GM19240 (cell line): Measurements from ENCODE around the gene SAG.

Experiments used
- DNase-seq: peaks from one replicate; pipeline ENCODE4 v3.0.0; 2011; ENCODE audit warnings: low spot score; ENCODE audit not compliant: insufficient read length

SAG gene

GRCh38 chr2:233307565-233307964 is at the start of gene SAG:
Gene SAG (plus strand): TSS chr2:233307816. CDS start chr2:233309190, 1,374 bp downstream.
- no peak for DNase-seq

GRCh38 chr2:233258211-233258610 is 49.4 kb upstream of the SAG start:
- no peak for DNase-seq

GRCh38 chr2:233259730-233260129 is 47.9 kb upstream of the SAG start:
- DNase-seq, result no peak

- DNase-seq, result no peak
These were observed 47.0 kb upstream of the SAG start for GRCh38 chr2:233260661-233261060.

GRCh38 chr2:233261819-233262555 is 45.6 kb upstream of the SAG start:
- DNase-seq, result no peak

GRCh38 chr2:233262562-233262961 is 45.1 kb upstream of the SAG start:
- DNase-seq, result no peak

GRCh38 chr2:233263045-233263570 is 44.5 kb upstream of the SAG start:
- DNase-seq, result no peak

GRCh38 chr2:233264667-233265066 is 42.9 kb upstream of the SAG start:
- no peak for DNase-seq

- DNase-seq, result no peak
These were observed 41.7 kb upstream of the SAG start for GRCh38 chr2:233265899-233266431.

GRCh38 chr2:233266481-233266880 is 41.1 kb upstream of the SAG start:
- DNase-seq, result no peak

GRCh38 chr2:233267516-233268245 is 39.9 kb upstream of the SAG start:
- peak; percentile 21 for DNase-seq

GRCh38 chr2:233270366-233270765 is 37.2 kb upstream of the SAG start:
- DNase-seq, result no peak

- no peak for DNase-seq
These were observed 36.7 kb upstream of the SAG start for GRCh38 chr2:233270951-233271350.

GRCh38 chr2:233271693-233272092 is 35.9 kb upstream of the SAG start:
- no peak for DNase-seq

- no peak for DNase-seq
These were observed 34.5 kb upstream of the SAG start for GRCh38 chr2:233273120-233273519.

GRCh38 chr2:233275223-233275622 is 32.4 kb upstream of the SAG start:
- no peak for DNase-seq

- DNase-seq, result no peak
These were observed 28.7 kb upstream of the SAG start for GRCh38 chr2:233278921-233279320.

- DNase-seq, result no peak
These were observed 27.4 kb upstream of the SAG start for GRCh38 chr2:233280114-233280693.

GRCh38 chr2:233281553-233281952 is 26.1 kb upstream of the SAG start:
- no peak for DNase-seq

GRCh38 chr2:233281992-233282603 is 25.5 kb upstream of the SAG start:
- DNase-seq, result no peak

GRCh38 chr2:233285921-233286320 is 21.7 kb upstream of the SAG start:
- DNase-seq, result no peak

- no peak for DNase-seq
These were observed 19.7 kb upstream of the SAG start for GRCh38 chr2:233287871-233288270.
